Measurements from ENCODE around the gene POU2F1. TPM values are rescaled to one million over a fixed set of nuclear protein-coding genes. Genes with fewer than 3 reads are reported as not detected.

Gene POU2F1
- total RNA-seq, 1 experiment from 2014 or later: 25.3 TPM

DNA sequence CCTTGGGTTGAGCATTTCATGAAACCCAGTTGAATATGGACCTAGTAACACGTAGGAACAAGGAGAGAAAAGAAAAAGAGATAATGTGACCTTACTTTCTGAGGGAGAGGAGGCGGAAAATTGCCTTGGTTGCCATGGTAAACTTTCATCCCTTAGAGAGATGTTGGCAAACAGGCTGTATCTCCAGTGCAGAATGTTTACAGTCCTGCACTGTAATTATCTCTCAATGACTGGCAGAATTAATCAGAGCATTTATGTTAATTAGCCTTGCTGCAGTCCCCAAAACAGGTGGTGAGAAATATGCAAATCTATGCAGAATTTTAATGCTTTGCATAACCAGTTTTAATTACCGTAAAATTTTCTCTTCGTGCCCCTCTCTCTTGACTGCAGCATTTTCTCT lies 150.3 kb downstream of the POU2F1 start:
- TF ChIP-seq, protein P1, sequence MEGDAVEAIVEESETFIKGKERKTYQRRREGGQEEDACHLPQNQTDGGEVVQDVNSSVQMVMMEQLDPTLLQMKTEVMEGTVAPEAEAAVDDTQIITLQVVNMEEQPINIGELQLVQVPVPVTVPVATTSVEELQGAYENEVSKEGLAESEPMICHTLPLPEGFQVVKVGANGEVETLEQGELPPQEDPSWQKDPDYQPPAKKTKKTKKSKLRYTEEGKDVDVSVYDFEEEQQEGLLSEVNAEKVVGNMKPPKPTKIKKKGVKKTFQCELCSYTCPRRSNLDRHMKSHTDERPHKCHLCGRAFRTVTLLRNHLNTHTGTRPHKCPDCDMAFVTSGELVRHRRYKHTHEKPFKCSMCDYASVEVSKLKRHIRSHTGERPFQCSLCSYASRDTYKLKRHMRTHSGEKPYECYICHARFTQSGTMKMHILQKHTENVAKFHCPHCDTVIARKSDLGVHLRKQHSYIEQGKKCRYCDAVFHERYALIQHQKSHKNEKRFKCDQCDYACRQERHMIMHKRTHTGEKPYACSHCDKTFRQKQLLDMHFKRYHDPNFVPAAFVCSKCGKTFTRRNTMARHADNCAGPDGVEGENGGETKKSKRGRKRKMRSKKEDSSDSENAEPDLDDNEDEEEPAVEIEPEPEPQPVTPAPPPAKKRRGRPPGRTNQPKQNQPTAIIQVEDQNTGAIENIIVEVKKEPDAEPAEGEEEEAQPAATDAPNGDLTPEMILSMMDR (IDR thresholded peaks at IDR 0.05; ENCODE audit: unreplicated experiment): no peak
- no TSS peak for BruUV-seq (replicated peaks)
- H3K9me3 Mint-ChIP-seq (ENCODE audit: low read depth, unreplicated experiment): no peaks in the 10 kb centered on the region
- no peak overlapping the region for H3K27ac Mint-ChIP-seq (ENCODE audit: unreplicated experiment)
- no peaks in the 10 kb centered on the region for H3K36me3 Mint-ChIP-seq (ENCODE audit: insufficient read depth, unreplicated experiment)
- H3K4me1 Mint-ChIP-seq (ENCODE audit: low read depth, unreplicated experiment): no peaks in the 10 kb centered on the region
- no peaks in the 10 kb centered on the region for H3K27me3 Mint-ChIP-seq (ENCODE audit: unreplicated experiment)
- no peak overlapping the region for H3K4me3 Mint-ChIP-seq (ENCODE audit: low read depth, unreplicated experiment)
- intact Hi-C loops (cut with micrococcal nuclease; ENCODE audit: unreplicated experiment): no loop called here
- CTCF ChIA-PET: no interaction called here
- no peak for DNase-seq

DNA sequence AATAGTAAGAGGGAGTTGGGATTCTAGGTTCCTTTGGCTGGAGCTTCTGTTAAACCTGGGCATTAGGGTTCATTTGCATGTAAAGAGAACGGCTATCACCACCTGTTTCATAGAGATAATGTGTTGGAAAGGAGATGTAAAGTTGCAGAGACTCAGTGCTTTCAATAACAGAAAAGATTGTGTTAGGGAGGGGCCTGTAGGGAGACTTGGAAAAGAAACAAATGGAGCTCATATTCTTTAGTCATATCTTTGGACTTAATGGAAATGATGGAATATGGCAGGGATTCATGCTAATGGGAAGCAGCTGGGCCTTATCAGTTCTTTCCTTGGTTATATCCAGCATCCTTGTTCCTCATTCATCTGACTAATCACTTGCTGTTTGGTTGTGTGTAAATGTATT lies 152.7 kb downstream of the POU2F1 start:
- no TSS peak for BruUV-seq (replicated peaks)
- CTCF ChIA-PET: interaction anchor here (1.8 kb wide), 1 partner anchor 12 kb away, joined by 7 read pairs; no protein-coding TSS in a partner anchor
- Mint-ChIP-seq H3K4me3 (ENCODE audit: low read depth, unreplicated experiment) (no peak overlapping the region), H3K4me1 (ENCODE audit: low read depth, unreplicated experiment) (no peaks in the 10 kb centered on the region), H3K27ac (ENCODE audit: unreplicated experiment) (no peak overlapping the region), H3K27me3 (ENCODE audit: unreplicated experiment) (no peaks in the 10 kb centered on the region), H3K9me3 (ENCODE audit: low read depth, unreplicated experiment) (no peaks in the 10 kb centered on the region), H3K36me3 (ENCODE audit: insufficient read depth, unreplicated experiment) (no peaks in the 10 kb centered on the region)
- TF ChIP-seq, protein P1 (IDR thresholded peaks at IDR 0.05; ENCODE audit: unreplicated experiment): no peak
- no peak for DNase-seq
- intact Hi-C loops (cut with micrococcal nuclease; ENCODE audit: unreplicated experiment): no loop called here

DNA sequence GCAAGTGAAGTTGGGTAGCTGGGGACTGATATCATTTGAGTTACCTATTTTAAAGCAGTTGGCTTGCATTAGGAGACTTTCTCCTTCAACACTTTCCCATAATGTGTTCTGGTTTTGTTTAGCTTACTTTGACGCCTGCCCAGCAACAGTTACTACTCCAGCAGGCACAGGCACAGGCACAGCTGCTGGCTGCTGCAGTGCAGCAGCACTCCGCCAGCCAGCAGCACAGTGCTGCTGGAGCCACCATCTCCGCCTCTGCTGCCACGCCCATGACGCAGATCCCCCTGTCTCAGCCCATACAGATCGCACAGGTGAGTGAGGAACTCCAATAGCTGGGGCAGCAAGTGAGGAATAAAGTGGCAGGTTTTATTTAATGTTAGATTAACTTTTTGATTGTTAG lies 153.3 kb downstream of the POU2F1 start:
- Mint-ChIP-seq H3K4me1 (ENCODE audit: low read depth, unreplicated experiment) (no peaks in the 10 kb centered on the region), H3K36me3 (ENCODE audit: insufficient read depth, unreplicated experiment) (no peaks in the 10 kb centered on the region), H3K27me3 (ENCODE audit: unreplicated experiment) (no peaks in the 10 kb centered on the region), H3K27ac (ENCODE audit: unreplicated experiment) (no peak overlapping the region), H3K4me3 (ENCODE audit: low read depth, unreplicated experiment) (no peak overlapping the region), H3K9me3 (ENCODE audit: low read depth, unreplicated experiment) (no peaks in the 10 kb centered on the region)
- no peak for DNase-seq
- CTCF ChIA-PET: interaction anchor here (1.8 kb wide), 1 partner anchor 12 kb away, joined by 7 read pairs; no protein-coding TSS in a partner anchor
- intact Hi-C loops (cut with micrococcal nuclease; ENCODE audit: unreplicated experiment): no loop called here
- TF ChIP-seq, protein P1 (IDR thresholded peaks at IDR 0.05; ENCODE audit: unreplicated experiment): no peak
- BruUV-seq (replicated peaks): no TSS peak

DNA sequence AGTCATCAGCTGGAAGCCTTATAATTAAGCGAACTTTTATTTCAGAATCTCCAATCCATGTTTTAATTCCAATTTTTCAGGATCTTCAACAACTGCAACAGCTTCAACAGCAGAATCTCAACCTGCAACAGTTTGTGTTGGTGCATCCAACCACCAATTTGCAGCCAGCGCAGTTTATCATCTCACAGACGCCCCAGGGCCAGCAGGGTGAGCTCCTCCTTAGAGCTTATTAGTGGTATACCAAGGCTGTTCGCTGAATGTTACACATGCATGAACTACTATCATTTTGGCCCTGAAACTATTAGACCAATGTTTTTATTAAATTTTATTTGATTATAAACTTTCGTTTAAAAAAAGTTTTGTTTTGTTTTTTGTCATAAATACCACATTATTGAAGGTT lies 155.3 kb downstream of the POU2F1 start:
- DNase-seq: no peak
- intact Hi-C loops (cut with micrococcal nuclease; ENCODE audit: unreplicated experiment): no loop called here
- no peaks in the 10 kb centered on the region for H3K36me3 Mint-ChIP-seq (ENCODE audit: insufficient read depth, unreplicated experiment)
- H3K27me3 Mint-ChIP-seq (ENCODE audit: unreplicated experiment): no peaks in the 10 kb centered on the region
- no peak overlapping the region for H3K27ac Mint-ChIP-seq (ENCODE audit: unreplicated experiment)
- BruUV-seq (replicated peaks): no TSS peak
- no peaks in the 10 kb centered on the region for H3K4me1 Mint-ChIP-seq (ENCODE audit: low read depth, unreplicated experiment)
- H3K9me3 Mint-ChIP-seq (ENCODE audit: low read depth, unreplicated experiment): no peaks in the 10 kb centered on the region
- H3K4me3 Mint-ChIP-seq (ENCODE audit: low read depth, unreplicated experiment): no peak overlapping the region
- CTCF ChIA-PET: no interaction called here
- TF ChIP-seq, protein P1 (IDR thresholded peaks at IDR 0.05; ENCODE audit: unreplicated experiment): no peak
